VCaP (cell line): ENCODE measurements around the gene ITGA6.

Source experiments
- H3K27ac ChIP-seq: fragments of 450-650 bp; 2 replicates; pipeline ENCODE4 v1.5.1; 2017
- CTCF ChIP-seq: fragments of 450-650 bp; conservative IDR thresholded peaks from 2 replicates; pipeline ENCODE4 v1.5.1; 2017; ENCODE audit warnings: mild to moderate bottlenecking, moderate library complexity

Gene ITGA6

GRCh38 chr2:172395503-172395902 lies 31.9 kb upstream of the ITGA6 start:
- no peak overlapping the region for H3K27ac ChIP-seq
- TF ChIP-seq CTCF: no peak

DNA sequence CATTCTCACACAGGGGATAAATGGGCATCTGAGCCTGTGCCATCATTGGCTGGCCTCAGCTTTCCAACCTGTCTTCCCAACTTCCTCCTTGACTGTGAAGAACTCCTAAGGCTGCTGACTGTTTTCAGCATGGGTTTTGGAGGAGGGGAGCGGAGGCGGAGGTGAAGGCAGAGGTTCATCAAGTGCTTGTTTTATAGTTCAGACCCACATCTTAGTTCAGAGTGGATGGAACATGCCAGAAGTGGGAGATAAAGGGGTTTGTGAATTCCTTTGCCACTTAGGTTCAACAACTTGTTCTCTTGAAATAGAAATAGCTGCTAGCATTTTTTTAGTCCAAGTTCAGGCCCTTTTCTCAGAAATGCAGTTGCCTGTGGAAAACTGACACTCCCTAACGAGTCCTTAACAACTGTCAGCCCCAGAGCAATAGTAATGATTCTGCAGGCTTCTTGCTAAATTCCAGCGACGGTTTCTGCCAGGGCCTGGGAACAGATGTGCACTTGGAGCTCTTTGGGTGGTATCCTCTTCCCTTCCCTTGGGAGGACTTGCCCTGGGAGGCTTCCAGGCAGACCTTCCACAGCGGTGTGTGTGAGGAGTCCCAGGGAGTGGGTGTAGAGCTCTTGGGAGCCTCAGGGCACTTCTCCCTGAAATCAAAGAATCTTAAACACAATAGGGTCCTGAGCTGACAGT lies 30.1 kb upstream of the ITGA6 start:
- no peak overlapping the region for H3K27ac ChIP-seq
- TF ChIP-seq CTCF: no peak

DNA sequence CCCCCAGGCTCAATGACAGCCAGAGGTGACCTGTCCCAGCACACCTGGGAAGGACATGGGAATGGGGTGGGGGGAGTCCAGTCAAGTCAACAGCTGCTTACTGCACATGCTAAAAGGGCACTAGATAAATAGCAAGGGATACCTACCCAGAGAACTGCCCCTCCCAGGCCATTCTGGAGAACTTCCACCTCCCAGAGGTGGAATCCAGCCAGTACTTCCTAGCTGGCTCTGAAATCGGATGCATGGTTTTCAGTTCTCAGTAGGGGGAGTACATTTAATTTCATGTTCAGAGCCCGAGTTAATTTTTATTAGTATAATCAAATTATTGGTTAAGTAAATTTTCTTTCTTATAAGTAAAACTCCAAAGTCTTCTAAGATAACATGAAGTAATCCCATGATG lies 28.9 kb upstream of the ITGA6 start:
- no peak overlapping the region for H3K27ac ChIP-seq
- no peak for TF ChIP-seq CTCF

DNA sequence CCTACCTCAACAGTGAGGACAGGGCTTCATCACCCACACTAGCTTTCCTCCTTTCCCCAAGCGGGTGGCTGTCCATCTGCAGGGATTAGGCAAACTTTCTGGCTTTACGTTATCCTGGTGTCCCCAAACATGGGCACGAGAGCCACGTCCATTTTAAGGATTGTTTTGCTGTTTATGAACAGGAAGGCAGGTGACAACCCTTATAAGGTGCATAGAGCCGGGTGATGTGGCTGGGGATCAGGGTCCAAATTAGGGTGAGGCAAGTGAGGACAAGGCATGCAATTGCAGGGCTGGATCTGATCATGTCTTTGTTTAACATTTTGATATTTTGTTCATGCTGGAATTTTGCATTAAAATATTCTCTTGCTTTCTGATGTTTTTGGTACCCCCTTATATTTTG lies 27.6 kb upstream of the ITGA6 start:
- no peak for TF ChIP-seq CTCF
- H3K27ac ChIP-seq: no peak overlapping the region

GRCh38 chr2:172402198-172402597 lies 25.2 kb upstream of the ITGA6 start:
- H3K27ac ChIP-seq: no peak overlapping the region
- TF ChIP-seq CTCF: no peak

DNA sequence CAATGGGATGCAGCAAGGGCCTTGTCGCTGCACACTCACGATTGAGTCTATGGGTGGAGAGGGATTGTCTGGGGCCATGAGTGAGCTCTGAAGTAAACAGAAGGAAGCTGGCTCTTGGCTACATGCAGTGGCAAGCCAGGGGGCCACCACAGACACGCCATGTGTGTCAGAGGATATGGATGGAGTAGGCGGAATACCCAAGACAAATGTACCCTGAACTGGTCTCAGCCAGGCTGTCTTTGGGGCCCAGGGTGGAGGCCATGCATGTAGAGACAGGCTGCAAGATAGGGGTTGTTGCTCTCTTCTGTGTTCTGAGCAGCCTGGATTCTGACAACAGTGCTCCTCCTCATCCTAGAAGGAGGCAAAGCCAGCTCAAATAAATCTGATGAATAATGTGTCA lies 24.0 kb upstream of the ITGA6 start:
- no peak overlapping the region for H3K27ac ChIP-seq
- TF ChIP-seq CTCF: no peak

DNA sequence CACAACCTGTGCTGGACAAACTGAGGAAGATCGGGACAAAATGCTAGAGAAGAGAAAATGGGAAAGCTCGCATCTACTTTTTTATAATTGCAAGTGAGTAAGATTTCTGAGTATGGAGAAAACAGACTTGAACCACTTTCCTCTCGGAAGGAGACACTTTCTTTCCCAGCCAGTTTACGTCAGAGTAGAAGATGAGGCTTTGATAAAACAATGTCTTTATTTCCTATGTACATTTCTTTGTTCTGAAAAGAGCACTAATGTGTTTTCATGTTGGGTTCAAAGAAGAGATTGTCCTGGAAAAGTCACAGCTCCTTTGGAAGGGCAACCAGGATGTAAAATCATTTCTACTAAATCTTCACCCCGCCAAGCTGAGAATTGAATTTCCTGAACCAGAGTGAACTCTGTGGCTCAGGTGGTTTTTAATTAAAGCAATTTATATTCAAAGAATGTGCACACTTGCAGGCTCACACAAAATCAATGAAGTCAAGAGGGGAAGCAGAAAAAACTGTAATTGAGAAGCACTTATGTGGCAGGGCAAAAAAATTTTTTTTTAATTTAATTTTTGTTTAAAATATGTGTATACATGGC lies 23.4 kb upstream of the ITGA6 start:
- H3K27ac ChIP-seq: no peak overlapping the region
- TF ChIP-seq CTCF: no peak
